Fibroblast of lung (primary cell): Measurements from ENCODE around the gene LCN9.

ENCODE experiments used
- CTCF ChIP-seq, 2 donors: IDR thresholded peaks in 1 of 2; conservative IDR thresholded peaks in 1 of 2; 1 replicate in 1 of 2; 2 replicates in 1 of 2; pipeline ENCODE4 v1.5.1; 2011 to 2012; ENCODE audit warnings: low read length in 2 of 2, control low read depth in 1 of 2, inconsistent platforms in 1 of 2, low read depth in 1 of 2, mild to moderate bottlenecking in 1 of 2
- EZH2 ChIP-seq: IDR thresholded peaks from 2 replicates; pipeline ENCODE4 v1.5.1; 2012; ENCODE audit warnings: low read length, control low read depth, mild to moderate bottlenecking; ENCODE audit errors: missing control alignments

- TF ChIP-seq CTCF (conservative IDR thresholded peaks at IDR 0.05 in 1 of 2, IDR thresholded peaks at IDR 0.05 in 1 of 2; ENCODE audit: low read depth in 1 of 2, low read length in 2 of 2) (no peak), EZH2 (no peak)
Measured at GRCh38 chr9:135683401-135684034, 20.4 kb downstream of the LCN9 start.
